HG03342 (cell line): ENCODE results near the gene DRAM2.
"Not testable (repeated sequence)": the region's sequence is repeated elsewhere in the genome, so short reads cannot be mapped to it uniquely, and the experiment has no call there.

Source experiments
- ATAC-seq: cut with Tn5 transposase; IDR thresholded peaks from one replicate; pipeline ENCODE4 v1.9.1; 2021; ENCODE audit warnings: mild to moderate bottlenecking, moderate library complexity; ENCODE audit not compliant: unreplicated experiment

Gene DRAM2

GRCh38 chr1:111084999-111085398 is 54.9 kb downstream of the DRAM2 start:
- no peak for ATAC-seq

- no peak for ATAC-seq
These were observed 57.3 kb downstream of the DRAM2 start for GRCh38 chr1:111082421-111083203.

GRCh38 chr1:111079329-111079728 is 60.6 kb downstream of the DRAM2 start:
- ATAC-seq = not testable (repeated sequence)

- not testable (repeated sequence) for ATAC-seq
These were observed 62.6 kb downstream of the DRAM2 start for GRCh38 chr1:111077312-111077711.
